NCI-H128 (cell line): ENCODE data around the gene ZFP82.

Experiments used
- DNase-seq: peaks from one replicate; lab custom pipeline; 2025; ENCODE audit not compliant: unreplicated experiment; lab: John Stamatoyannopoulos, UW

ZFP82 gene

DNA sequence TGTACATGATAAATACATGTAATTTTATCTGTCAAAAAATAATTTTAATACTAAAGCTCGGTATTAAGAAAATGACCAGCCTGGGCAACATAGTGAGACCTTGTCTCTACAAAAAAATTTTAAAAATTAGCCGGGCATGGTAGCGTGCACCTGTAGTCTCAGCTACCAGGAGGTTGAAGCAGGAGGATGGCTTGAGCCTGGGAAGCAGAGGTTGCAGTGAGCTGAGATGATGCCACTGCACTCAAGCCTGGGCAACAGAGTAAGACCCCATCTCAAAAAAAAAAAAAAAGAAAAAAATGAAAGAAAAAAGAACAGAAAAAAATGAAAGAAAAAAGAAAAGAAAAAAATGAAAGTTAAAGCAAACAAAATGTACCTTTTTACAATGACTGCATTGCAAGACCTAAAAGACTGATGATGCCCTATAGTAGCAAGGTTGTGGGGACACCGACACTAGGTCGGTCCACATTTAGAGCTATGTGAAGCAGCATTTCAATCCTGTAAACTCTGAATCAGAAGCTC lies 44.7 kb downstream of the ZFP82 start:
- no peak for DNase-seq

DNA sequence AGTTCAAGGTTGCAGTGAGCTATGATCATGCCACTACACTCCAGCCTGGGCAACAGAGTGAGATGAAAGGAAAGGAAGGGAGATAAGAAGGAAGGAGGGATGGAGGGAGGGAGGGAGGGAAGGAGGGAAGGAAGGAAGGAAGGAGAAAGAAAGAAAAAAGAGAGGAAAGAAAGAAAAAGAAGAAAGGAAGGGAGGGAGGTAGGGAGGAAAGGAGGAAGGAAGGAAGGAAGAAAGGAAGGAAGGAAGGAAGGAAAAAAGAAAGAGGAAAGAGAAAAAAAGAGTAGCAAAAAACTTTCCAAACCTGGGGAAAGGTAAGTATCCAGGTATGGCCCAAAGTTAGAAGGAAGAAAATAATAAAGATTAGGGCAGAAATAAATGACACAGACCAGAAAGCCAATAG lies 46.6 kb downstream of the ZFP82 start:
- no peak for DNase-seq

GRCh38 chr19:36363845-36364244 lies 54.6 kb downstream of the ZFP82 start:
- no peak for DNase-seq
